Measurements from ENCODE around the gene KRTAP12-1. TPM values are rescaled to one million over a fixed set of nuclear protein-coding genes. Genes with fewer than 3 reads are reported as not detected.

KRTAP12-1 gene
- total and polyA plus RNA-seq, 2 of the 8 experiments (the other 6 are each of a cell fraction or from before 2014, with no cell fraction given) = 0.50 to 0.73 TPM

DNA sequence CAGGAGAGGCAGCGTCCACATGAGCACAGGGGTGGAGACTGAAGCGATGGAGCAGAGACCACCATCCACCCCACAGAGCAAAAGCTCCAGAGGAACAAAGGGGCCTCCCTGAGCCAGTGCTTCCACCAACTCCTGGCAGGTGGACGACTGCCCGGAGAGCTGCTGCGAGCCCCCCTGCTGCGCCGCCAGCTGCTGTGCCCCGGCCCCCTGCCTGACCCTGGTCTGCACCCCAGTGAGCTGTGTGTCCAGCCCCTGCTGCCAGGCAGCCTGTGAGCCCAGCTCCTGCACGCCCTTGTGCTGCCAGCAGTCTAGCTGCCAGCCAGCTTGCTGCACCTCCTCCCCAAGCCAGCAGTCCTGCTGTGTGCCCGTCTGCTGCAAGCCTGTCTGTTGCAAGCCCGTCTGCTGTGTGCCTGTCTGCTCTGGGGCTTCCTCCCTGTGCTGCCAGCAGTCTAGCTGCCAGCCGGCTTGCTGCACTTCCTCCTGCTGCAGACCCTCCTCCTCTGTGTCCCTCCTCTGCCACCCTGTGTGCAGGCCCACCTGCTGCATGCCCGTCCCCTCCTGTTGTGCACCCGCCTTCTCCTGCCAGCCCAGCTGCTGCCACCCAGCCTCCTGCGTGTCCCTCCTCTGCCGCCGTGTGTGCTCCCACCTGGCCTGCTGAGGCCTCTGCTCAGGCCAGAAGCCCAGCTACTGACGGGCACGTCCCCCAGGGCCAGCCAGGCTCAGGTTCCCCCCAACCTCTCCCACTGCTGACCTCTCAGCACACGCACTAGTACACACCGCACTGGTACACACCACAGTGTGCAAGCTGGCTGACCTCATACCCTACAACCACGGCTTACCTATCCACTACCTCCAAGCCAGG, 20.4 kb upstream of the KRTAP12-1 start:
- Histone ChIP-seq H2BK5ac (ENCODE audit: low read depth, low read length) (peak overlapping the region; percentile 90), H3K14ac (ENCODE audit: insufficient read length) (peak overlapping the region; percentile 56), H3K9ac (replicated peaks in 1 of 4; ENCODE audit: extremely low read depth in 1 of 4, low read depth in 3 of 4, low read length in 3 of 4) (no peak overlapping the region; a peak in 1 of 7 replicates), H2BK20ac (ENCODE audit: low read length) (peak overlapping the region; percentile 98; the same call in 1 of the 2 replicates), H3K9me3 (ENCODE audit: insufficient read depth in 2 of 2, low read depth in 1 of 2, low read length in 1 of 2) (no peaks in the 10 kb centered on the region), H3K79me1 (ENCODE audit: low read depth, low read length) (peaks cover 3% of the 10 kb centered on the region; the same call in 1 of the 2 replicates), H2BK120ac (replicated peaks; ENCODE audit: low read depth, low read length) (peak overlapping the region; percentile 87), H4K20me1 (replicated peaks in 1 of 2; ENCODE audit: control insufficient read depth in 1 of 2, insufficient read depth in 2 of 2, low read length in 2 of 2) (peaks cover 0 to 4% of the 10 kb centered on the region in 2 experiments), H3K23me2 (ENCODE audit: low read depth, low read length) (peaks cover 15% of the 10 kb centered on the region), H2AK5ac (ENCODE audit: low read depth, low read length) (peak overlapping the region; percentile 96), H3K4me3 (ENCODE audit: extremely low read depth in 1 of 4, insufficient read depth in 2 of 4, low read depth in 3 of 4, low read length in 4 of 4) (no peak overlapping the region), H3K36me3 (ENCODE audit: control insufficient read depth in 2 of 4, insufficient read depth in 4 of 4, low read length in 3 of 4) (no peaks in the 10 kb centered on the region), H3K18ac (ENCODE audit: extremely low read depth, low read length) (peak overlapping the region; percentile 89), H3K4ac (replicated peaks; ENCODE audit: insufficient read length, low read depth, low read length) (peak overlapping the region; percentile 99), H3K23ac (ENCODE audit: insufficient read length) (no peak overlapping the region), H3K4me2 (ENCODE audit: insufficient read depth in 1 of 2, low read depth in 2 of 2, low read length in 2 of 2) (peak overlapping the region in 1 of 2 experiments; percentile 77; a peak in 2 of 4 replicates), H3K79me2 (ENCODE audit: control insufficient read depth in 1 of 2, insufficient read depth in 2 of 2, low read length in 2 of 2) (no peaks in the 10 kb centered on the region), H3K4me1 (replicated peaks in 1 of 4; ENCODE audit: control insufficient read depth in 3 of 4, insufficient read depth in 4 of 4, low read length in 3 of 4) (peaks cover 3 to 59% (median 48%) of the 10 kb centered on the region in 4 experiments), H4K8ac (ENCODE audit: extremely low read depth, insufficient read depth, low read length) (peak overlapping the region; percentile 45), H3K27me3 (replicated peaks in 1 of 4; ENCODE audit: control insufficient read depth in 3 of 4, extremely low read depth in 1 of 4, insufficient read depth in 3 of 4, low read length in 3 of 4) (peaks cover 0 to 12% (median 10%) of the 10 kb centered on the region in 4 experiments; a peak in 5 of 7 replicates), H2BK12ac (ENCODE audit: low read depth, low read length) (peak overlapping the region; percentile 95), H4K91ac (replicated peaks; ENCODE audit: insufficient read length, low read length) (peak overlapping the region; percentile 99), H2AFZ (ENCODE audit: low read length) (no peak overlapping the region), H3K56ac (replicated peaks; ENCODE audit: insufficient read length, low read depth, low read length) (peak overlapping the region; percentile 79), H3K27ac (ENCODE audit: low read depth, low read length) (no peak overlapping the region), H4K5ac (ENCODE audit: insufficient read length, low read depth, low read length) (peak overlapping the region; percentile 84), H2BK15ac (ENCODE audit: low read length) (peak overlapping the region; percentile 99)
- FAIRE-seq (no peak), DNase-seq (ENCODE audit: low read depth in 1 of 2, low spot score in 2 of 2) (no peak)
- CTCF ChIA-PET (ENCODE audit: partially characterized antibody) = interaction anchor here (1.3 to 3.6 kb wide), 6 partner anchors 8 to 192 kb away, joined by 3 to 14 read pairs (median 6); partner anchors contain the start of genes KRTAP10-9 and TSPEAR
- POLR2A ChIA-PET (ENCODE audit: partially characterized antibody) = interaction anchor here (1.1 to 2.8 kb wide), 3 partner anchors 38 to 99 kb away, joined by 3 to 7 read pairs (median 4); partner anchors contain the start of gene UBE2G2
- WGBS, 2 experiments (ENCODE audit: extremely low coverage in 1 of 2, insufficient coverage in 1 of 2, insufficient read length in 1 of 2, insufficient replicate concordance in 2 of 2, low coverage in 1 of 2, low lambda C conversion rate in 2 of 2, missing lambda C conversion rate in 1 of 2) = 79% methylated on average over 19 of the region's 22 CpGs; no CpG with 5 or more reads in 1 of the 2 experiments
- TF ChIP-seq KDM1A (IDR thresholded peaks at IDR 0.05; ENCODE audit: borderline replicate concordance, low read length) (no peak), KDM5A (IDR thresholded peaks at IDR 0.05; ENCODE audit: low read length) (no peak), SIRT6 (IDR thresholded peaks at IDR 0.05; ENCODE audit: low read length) (no peak), TAF7 (optimal IDR thresholded peaks at IDR 0.05; ENCODE audit: borderline replicate concordance, low read depth, low read length) (no peak)

All from H1 (cell line).